Activated gamma-delta T cell treated with anti-CD3 and anti-CD28 coated beads, Interleukin-2, amount 50 U/mL, for 16 hours (primary cell): ENCODE measurements around the gene ART3.

ENCODE experiments used
- DNase-seq: peaks from one replicate; pipeline ENCODE4 v3.0.0-alpha.2; 2020; ENCODE audit warnings: low read depth

Gene ART3

GRCh38 chr4:76072760-76073159, 1.7 kb upstream of the ART3 start:
- DNase-seq: no peak

- DNase-seq: no peak
Observed at GRCh38 chr4:76074993-76075600, 588 bp downstream of the ART3 start.

GRCh38 chr4:76078033-76078613, 3.6 kb downstream of the ART3 start:
- DNase-seq: no peak

- DNase-seq: no peak
Observed at GRCh38 chr4:76083386-76083988, 9.0 kb downstream of the ART3 start.

GRCh38 chr4:76084542-76084941, 10.0 kb downstream of the ART3 start:
- DNase-seq: no peak

GRCh38 chr4:76087007-76087769, 12.7 kb downstream of the ART3 start:
- DNase-seq: no peak

GRCh38 chr4:76088719-76089118, 14.2 kb downstream of the ART3 start:
- no peak for DNase-seq

- DNase-seq: no peak
Observed at GRCh38 chr4:76090241-76090691, 15.8 kb downstream of the ART3 start.

- no peak for DNase-seq
Observed at GRCh38 chr4:76091052-76091451, 16.5 kb downstream of the ART3 start.

- no peak for DNase-seq
Observed at GRCh38 chr4:76095568-76095967, 21.1 kb downstream of the ART3 start.

GRCh38 chr4:76096076-76096475, 21.6 kb downstream of the ART3 start:
- no peak for DNase-seq

- no peak for DNase-seq
Observed at GRCh38 chr4:76105652-76106051, 31.1 kb downstream of the ART3 start.

GRCh38 chr4:76106442-76106841, 31.9 kb downstream of the ART3 start:
- DNase-seq: no peak

GRCh38 chr4:76108467-76109181, 34.1 kb downstream of the ART3 start:
- DNase-seq: no peak

GRCh38 chr4:76116821-76117220, 42.3 kb downstream of the ART3 start:
- no peak for DNase-seq

- DNase-seq: no peak
Observed at GRCh38 chr4:76117536-76117935, 43.0 kb downstream of the ART3 start.

GRCh38 chr4:76120199-76120598, 45.7 kb downstream of the ART3 start:
- DNase-seq: no peak

GRCh38 chr4:76125816-76126215, 51.3 kb downstream of the ART3 start:
- DNase-seq: no peak

GRCh38 chr4:76127754-76128153, 53.2 kb downstream of the ART3 start:
- DNase-seq: no peak

GRCh38 chr4:76141241-76141640, 66.7 kb downstream of the ART3 start:
- DNase-seq: no peak

- DNase-seq: no peak
Observed at GRCh38 chr4:76144546-76144945, 70.0 kb downstream of the ART3 start.

GRCh38 chr4:76147454-76148141, 73.1 kb downstream of the ART3 start:
- DNase-seq: peak; percentile 15
